Superior temporal gyrus (tissue), 1 donor: ENCODE results near the gene HBM.
"Not testable (repeated sequence)": the region's sequence is repeated elsewhere in the genome, so short reads cannot be mapped to it uniquely, and the experiment has no call there.

Experiments
- DNase-seq: peaks from one replicate; pipeline ENCODE4 v3.0.0-alpha.2; 2016; ENCODE audit errors: extremely low spot score

Gene HBM, protein sequence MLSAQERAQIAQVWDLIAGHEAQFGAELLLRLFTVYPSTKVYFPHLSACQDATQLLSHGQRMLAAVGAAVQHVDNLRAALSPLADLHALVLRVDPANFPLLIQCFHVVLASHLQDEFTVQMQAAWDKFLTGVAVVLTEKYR

DNA sequence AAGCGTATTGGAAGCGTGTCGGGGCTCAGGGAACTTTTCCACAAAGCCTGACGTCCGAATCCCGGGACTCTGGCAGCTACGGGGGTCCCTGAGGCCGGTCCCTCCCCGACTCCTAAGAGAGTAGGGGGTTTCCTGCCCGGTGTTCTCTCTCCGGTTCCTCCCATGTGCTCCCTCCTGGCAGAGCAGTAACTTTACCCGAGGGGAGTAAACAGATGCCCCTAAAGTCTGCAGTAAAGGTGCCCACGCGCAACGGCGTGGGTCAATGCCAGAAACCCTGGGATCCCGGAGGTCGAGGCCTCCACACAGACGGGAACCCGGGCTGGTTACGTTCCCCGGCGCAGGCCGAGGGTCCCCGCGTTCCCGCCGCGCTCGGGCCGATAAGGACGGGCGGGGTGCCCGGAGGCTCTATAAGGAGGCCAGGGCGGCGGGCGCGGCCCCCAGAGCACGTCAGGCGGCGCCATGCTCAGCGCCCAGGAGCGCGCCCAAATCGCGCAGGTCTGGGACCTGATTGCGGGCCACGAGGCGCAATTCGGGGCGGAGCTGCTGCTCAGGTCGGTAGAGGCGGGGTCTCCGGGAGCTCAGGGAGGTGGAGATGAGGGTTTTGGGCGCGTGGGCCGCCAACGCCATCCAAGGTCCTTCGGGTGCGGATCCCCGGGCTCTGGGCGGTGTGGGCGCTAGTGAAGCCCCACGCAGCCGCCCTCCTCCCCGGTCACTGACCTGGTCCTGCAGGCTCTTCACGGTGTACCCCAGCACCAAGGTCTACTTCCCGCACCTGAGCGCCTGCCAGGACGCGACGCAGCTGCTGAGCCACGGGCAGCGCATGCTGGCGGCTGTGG is at the start of gene HBM:
HBM (plus strand) TSS at position 440 of the 836 bp plus-strand sequence; CDS start at position 460, 20 bp downstream.
- DNase-seq, result no peak

DNA sequence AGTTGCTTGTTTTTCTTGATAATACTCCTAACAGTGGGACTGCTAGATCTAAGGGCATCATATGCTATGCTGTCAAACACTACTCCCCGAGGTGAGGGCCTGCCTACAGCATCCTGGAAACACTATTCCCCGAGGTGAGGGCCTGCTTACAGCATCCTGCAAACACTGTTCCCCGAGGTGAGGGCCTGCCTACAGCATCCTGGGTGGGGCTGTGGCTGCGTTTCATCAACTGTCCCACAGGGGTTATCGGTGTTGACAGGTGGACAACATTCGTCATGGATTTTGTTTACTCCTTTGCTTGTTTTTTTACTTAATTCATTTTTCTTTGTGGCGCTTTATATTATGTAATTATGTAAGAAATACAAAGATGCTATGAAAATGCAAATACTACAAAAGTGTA is 49.8 kb upstream of the HBM start:
- no peak for DNase-seq

DNA sequence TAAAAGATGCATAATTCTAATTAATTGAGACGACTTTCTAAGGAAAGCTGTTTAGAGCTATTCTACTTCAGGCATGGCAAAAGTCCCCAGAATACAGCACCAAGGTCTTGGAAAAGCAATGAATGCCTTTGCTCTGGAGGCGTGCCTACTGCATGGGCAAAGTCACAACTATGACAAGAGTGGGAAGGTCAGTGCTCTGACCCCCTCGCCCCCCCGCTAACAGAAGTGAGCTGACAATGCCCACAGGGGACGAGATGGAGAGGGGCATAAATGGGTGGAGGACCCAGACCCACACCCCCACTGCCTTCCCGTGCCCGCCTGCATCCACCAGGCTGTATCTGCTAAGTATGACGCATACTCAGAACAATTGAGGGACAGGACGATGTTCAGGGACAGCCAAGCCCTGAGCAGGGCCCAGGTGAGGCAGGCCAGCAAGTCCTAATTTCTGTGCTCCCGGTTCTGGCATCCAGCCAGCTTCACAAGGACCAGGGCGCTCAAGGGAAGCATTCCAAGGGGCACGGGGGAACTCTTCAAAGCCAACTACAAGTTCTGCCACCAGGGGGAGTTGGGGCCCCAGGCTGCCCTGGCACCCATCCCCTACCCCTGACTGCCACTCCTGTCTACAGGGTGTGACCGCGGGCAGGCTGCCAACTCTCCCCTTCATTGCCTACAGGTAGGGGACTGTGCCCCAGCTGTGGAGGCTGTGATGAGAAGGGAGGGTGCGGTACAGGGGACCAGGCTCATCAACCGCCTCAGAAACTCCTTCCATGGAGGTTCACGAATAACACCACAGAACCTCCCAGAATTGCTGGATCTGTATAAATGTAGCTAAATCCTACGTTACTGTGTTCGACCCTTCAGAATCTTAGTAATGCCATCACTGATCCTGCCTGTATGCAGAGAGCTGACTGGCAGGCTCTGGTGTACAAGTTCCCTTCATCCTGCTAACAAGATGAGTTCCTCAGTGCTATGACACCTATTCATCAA is 48.1 kb upstream of the HBM start:
- DNase-seq, result no peak

DNA sequence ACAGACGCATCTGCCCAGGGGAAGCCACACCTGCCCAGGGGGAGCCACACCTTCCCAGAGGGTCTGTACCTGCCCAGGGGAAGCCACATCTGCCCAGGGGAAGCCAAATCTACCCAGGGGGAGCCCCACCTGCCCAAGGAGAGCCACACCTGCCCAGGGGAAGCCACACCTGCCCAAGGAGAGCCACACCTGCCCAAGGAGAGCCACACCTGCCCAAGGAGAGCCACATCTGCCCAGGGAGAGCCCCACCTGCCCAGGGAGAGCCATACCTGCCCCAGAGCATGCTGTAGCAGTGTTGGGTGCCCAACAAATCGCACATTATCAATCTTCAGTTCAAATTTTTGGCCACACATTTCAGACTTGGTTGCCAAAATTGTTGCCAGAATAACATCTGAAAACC is 46.9 kb upstream of the HBM start:
- no peak for DNase-seq

DNA sequence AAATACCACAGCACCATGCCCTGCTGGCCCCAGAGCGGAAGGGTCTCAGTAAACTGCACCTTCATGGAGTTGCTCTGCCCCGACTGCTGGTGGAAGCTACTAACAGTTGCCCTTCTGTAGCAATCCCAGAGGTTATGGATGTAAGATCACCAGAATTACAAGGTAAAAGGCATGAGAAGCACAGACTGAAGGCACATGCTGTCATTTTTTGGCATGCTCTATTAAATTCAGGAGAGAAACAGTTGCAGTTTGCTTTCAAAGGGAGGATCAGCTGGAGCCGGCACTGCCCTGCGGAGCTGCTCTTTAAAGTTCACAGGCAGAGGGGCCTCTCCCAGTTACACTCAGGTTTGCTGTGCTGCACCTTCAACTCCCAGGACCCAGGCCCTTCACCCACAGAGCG is 46.5 kb upstream of the HBM start:
- DNase-seq, result no peak

DNA sequence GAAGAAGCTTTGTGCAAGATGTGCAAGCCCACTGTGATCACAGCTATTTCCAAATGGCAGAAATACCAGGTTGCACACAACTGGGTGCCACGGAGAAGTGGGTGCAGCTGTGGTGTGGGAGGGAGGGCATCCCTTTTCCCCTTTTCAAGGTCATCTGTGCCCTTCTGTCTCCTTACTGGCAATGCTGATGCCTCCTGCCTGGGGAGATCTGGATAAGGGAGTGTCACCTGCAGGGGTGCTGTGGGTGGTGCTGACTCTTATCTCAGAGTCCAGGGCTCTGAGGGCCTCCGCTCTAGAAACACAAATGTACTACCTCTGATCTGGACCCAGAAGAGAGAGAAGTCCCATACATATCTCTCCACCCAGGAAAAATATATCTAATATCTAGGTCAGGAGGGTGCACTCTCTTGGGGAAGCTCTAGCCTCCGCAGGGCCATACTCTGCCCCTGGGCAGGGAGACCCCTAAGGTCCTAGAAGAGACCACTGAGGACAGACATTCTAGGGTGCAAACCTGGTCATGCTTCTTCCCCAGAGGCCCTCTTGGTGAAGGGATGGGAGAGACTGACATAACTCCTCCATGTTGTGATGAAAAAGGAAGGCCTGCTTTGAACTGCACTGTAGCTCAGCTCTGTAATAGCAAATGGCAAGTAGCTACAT is 45.8 kb upstream of the HBM start:
- DNase-seq, result no peak

DNA sequence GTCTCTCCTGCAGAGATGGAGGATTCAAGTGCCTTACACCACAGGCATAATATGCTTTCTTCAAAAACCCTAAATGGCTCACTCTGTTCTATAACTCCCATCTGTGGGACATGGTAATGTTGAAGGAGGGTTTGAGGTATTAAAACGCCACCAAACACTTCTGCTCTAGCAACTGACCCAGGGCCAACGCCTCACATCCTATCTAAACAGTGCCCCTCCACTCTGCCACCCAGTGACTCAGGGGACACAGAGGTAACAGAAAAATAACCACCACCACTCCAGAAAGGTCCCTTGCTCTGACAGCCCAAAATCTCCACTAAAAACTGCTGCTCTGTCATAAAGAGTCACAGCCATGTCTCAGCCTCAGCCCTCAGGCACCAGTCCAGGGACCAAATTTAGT is 45.0 kb upstream of the HBM start:
- DNase-seq, result no peak

DNA sequence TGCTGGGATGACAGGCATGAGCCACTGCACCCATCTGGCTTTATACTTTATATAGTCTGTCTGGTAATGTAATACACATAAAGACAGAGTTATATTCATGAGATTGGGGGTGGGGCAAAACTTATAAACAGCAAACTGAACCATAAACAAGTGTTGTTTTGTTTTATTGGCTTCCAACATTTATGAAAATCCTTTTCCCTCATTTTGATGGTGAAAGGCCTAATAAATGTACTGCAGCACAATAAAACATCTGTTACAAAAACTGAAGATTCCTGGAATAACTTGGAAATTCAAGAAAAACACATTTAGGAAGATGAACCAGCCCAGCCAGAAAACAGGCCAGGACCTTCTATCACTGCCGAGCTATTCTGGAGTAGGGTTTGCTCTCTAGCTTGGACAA is 43.4 kb upstream of the HBM start:
- DNase-seq, result no peak

DNA sequence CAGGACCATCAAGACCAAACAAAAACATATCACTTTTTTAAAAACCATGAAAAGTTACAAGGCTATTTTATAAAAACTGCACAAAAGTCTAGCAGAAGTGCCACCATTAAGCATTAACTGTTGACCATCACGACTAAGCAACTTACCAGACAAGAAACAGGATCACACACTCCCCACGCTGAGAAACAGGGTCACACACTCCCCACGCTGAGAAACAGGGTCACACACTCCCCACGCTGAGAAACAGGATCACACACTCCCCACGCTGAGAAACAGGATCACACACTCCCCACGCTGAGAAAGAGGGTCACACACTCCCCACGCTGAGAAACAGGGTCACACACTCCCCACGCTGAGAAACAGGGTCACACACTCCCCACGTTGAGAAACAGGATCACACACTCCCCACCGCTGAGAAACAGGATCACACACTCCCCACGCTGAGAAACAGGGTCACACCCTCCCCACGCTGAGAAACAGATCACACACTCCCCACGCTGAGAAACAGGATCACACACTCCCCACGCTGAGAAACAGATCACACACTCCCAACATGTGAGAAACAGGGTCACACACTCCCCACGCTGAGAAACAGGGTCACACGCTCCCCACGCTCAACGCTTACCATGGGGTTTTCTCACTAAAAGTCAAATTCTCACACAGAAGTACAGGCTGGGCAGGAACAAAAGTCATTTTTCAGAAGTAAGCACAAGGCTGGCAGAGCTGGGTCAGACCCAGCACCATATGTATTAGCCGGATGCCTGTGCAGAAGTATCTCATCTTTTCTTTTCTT is 42.0 kb upstream of the HBM start:
- not testable (repeated sequence) for DNase-seq

DNA sequence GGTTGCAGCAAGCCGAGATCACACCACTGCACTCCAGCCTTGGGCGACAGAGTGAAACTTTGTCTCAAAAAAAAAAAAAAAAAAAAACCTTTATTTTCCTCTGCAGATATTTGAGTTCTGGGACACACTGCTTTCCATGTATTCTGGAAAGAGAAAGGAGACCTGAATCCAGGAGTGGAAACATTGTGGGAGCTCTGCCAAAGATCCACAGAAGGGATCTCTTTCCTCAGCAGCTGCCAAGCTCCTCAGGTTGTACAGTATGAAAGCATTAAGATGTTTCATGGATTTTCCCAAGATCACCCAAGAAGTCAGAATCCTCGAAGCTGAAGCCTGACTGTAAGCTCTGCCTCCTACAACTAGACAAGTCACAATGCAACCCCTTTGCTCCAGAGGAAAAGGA is 40.8 kb upstream of the HBM start:
- no peak for DNase-seq

DNA sequence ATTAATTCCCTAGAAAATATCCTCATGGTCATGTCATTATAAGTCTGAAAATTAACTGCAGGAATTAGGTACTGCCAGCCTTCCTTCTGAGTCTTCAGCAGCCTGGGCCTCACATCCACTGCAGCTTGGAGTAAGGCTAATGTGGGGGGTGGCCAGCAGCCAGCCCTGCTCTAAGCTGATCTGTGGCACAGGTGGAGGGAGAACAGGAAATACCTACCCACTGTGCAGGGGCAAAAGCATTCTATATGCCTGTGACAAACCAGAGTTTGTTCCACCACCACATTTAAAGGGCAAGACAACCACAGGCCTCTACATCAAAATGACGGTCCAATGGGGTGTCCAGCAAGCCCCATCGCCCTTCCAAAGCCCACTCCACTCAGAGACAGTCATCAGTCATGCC is 36.7 kb upstream of the HBM start:
- DNase-seq, result no peak

DNA sequence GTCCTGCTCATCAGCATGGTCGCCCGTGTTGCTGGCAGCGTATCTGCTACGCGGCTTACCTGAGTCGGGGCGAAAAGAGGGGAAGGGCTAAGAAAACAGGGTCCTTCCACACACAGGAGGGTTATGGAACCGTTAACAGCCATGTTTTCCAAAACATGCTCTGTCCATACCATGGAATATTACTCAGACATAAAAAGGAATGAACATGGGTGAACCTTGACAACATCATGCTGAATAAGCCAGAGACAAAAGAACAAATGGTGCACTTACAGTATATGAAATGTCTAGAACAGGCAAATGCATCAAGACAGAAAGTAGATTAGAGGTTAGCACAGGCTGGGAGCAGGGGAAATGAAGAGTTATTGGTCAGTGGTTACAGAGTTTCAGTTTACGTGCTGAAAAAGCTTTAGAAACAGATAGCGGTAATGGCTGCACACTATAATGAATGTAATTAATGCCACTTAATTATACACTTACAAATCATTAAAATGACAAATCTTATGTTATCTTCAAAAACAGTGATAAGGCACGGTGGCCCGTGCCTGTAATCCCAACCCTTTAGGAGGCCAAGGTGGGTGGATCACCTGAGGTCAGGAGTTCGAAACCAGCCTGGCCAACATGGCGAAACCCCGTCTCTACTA is 35.1 kb upstream of the HBM start:
- DNase-seq, result no peak

DNA sequence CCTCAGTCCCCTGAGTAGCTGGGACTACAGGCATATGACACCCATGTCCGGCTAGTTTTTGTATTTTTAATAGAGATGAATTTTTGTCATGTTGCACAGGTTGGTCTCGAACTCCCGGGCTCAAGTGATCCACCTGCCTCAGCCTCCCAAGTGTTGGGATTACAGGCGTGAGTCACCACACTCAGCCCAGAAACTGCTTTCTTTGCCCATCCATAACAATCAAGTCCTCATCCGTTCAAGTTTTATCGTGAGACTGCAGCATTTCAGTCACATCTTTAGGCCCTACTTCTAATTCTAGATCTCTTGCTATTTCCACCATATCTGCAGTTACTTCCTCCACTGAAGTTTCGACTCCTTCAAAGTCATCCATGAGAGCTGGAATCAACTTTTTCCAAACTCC is 33.7 kb upstream of the HBM start:
- DNase-seq, result no peak

DNA sequence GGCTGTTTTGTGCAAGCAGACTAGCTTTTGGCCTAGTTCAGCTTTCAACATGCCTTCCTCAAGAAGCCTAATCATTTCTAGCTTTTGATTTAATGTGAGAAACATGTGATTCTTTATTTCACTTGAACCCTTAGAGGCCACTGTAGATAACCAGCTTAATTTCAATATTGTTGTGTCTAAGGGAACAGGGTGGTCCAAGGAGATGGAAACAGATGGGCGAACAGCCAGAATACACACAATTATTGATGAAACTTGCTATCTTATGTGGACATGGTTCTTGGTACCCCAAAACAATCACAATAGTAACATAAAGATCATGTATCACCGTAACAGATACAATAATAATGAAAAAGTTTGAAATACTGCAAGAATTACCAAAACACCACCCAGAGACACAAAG is 32.1 kb upstream of the HBM start:
- no peak for DNase-seq

DNA sequence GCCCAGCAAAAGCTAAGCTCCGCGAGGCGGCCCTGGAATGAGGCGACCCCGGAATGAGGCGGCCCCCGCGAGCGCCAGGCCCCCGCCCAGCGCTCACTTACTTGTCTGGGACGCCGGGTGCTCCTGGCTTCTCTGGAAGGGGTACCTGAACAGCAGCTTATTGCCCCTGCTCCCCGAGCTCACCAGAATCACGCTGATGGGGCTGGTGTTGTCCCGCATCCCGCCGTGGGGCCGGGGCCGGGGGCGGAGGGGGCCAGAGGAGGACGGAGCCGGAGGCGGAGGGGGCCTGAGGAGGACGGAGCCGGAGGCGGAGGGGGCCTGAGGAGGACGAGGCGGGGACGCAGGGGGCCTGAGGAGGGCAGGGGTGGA is 27.7 kb upstream of the HBM start:
- DNase-seq, result no peak

DNA sequence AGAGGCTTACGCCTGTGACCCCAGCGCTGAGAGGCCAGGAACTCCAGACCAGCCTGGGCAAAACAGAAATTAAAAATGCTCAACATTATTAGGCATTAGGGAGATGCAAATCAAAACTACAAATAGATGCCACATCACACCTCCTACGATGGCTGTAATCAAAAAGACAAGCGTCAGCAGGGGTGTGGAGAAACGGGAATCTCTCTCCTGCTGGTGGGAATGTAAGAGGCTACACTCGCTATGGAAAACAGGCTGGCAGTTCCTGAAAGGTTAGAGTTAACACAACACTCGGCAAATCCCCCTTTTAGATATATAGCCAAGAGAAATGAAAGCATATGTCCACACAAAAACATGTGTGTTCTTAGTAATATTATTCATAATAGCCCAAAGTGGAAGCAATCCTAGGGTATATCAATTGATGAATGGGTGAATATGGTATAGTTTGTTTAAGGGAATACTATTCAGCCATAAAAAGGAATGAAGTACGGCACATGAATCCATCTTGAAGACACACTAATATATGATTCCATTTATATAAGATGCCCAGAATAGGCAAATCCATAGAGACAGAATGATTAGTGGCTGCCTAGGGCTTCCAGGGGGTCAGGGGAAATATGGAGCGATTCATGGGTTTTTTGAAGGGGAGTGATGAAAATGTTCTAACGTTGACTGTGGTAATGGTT is 25.5 kb upstream of the HBM start:
- no peak for DNase-seq

DNA sequence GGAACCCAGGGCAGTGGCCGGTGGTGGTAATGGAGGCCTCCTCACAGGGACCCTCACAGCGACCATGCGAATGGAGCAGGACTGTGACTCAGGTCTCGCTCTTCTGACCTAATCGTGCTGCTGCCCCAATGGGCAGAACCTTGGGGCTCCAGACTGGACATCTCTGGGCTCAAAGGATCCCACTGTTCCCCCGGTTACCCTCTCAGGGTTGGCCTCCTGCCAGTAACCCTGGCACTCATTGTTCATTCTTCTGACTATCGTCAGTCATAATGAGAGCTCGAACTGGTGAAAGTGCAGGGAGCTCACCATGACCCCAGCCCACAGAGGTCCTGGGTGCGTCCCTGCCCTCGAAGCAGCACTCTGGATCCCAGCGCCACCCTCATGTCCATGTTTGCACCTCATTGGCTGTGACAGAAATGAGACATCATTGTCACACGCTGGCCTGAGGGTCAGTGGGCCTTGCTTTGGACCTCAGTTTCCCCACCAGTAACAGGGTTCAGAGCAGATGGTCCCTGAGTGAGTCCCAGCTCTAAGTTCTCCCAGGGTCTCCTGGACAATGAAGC is 23.3 kb upstream of the HBM start:
- peak; percentile 37 for DNase-seq

DNA sequence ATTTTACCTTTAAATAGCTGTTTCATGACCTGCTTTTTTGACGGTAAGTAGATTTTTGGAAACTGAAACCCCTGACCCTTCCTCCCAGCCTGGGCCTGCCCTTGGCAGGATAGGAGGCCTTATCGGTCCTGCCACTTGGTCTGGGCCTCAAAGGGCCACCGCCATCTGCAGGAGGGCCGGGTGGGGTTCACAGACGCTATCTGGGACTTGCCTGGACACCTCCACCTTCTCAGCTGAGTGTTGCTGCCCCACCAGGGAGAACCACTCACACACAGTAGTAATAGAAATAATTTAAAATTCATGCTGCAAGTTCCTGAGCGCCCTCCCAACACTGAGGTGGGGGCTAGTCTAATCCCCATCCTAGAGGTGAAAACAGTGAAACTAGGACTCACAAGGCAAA is 22.7 kb upstream of the HBM start:
- DNase-seq, result no peak

DNA sequence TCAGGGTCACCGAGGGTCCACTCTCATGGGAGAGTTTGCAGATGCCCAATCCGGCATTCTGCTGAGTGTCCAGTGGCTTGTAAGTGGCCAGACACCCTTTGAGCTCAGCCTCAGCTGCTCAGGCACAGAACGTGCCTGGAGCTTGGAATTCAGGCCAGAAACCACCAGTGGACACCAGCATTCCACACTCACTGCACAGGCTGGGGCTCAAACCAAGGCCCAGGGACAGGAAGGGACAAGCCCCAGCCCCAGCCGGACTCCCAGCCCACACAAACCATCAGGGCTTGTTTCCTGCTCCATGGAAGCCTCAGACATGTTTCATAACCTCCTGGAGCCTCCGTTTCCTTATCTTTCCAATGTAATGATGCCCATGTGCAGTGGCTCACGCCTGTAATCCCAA is 22.3 kb upstream of the HBM start:
- DNase-seq, result no peak

DNA sequence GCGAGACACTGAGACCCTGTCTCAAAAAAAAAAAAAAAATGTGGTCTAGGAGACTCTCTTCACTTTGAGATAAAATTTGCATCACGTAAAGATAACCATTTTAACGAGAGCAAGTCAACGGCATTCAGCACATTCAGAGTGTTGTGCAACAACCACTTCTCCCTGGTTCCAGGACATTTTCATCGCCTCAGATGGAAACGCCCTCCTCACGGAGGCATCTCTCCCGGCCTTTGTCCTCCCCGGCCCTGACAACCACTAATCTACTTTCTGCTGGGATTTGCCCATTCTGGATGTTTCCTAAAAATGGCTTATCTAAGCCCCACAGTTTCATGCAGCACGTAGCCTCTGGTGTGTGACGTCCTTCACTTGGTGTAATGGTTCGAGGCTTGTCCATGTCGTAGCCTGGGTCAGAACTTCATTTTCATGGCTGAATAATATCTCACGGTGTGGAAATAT is 21.0 kb upstream of the HBM start:
- no peak for DNase-seq
